Activated T-cell treated with anti-CD3 and anti-CD28 coated beads, Interleukin-2, amount 50 U/mL, for 72 hours (primary cell): ENCODE results near the gene ZNF763. TPM values are rescaled to one million over a fixed set of nuclear protein-coding genes. Genes with fewer than 3 reads are reported as not detected.
A peak's percentile ranks its signal among the peaks of the same experiment; 100 is the strongest.
"Not testable (repeated sequence)": the region's sequence is repeated elsewhere in the genome, so short reads cannot be mapped to it uniquely, and the experiment has no call there.

ENCODE experiments used
- ATAC-seq, 2 donors: fragments of 150-1000 bp; cut with Tn5 transposase; replicated peaks in 1 of 2; 2 replicates each; pipeline ENCODE4 v1.10.0; 2021; ENCODE audit warnings: moderate library complexity in 2 of 2, mild to moderate bottlenecking in 1 of 2
- DNase-seq, 2 donors: peaks; one replicate each; pipeline ENCODE4 v3.0.0; 2021 to 2022; ENCODE audit warnings: mixed read lengths in 1 of 2
- H3K27ac Mint-ChIP-seq: one replicate; pipeline ENCODE4 v1.8.0; 2022; ENCODE audit warnings: mild to moderate bottlenecking, moderate library complexity, mixed read lengths
- H3K27me3 Mint-ChIP-seq: one replicate; pipeline ENCODE4 v1.8.0; 2022; ENCODE audit warnings: low read depth, mixed read lengths
- H3K36me3 Mint-ChIP-seq, 2 donors: one replicate each; pipeline ENCODE4 v1.8.0; 2022; ENCODE audit warnings: mixed read lengths in 2 of 2, mild to moderate bottlenecking in 1 of 2; ENCODE audit not compliant: insufficient read depth in 2 of 2
- H3K4me1 Mint-ChIP-seq: one replicate; pipeline ENCODE4 v1.8.0; 2022; ENCODE audit warnings: low read depth, mixed read lengths
- H3K4me3 Mint-ChIP-seq, 2 donors: one replicate each; pipeline ENCODE4 v1.8.0; 2022; ENCODE audit warnings: mild to moderate bottlenecking in 2 of 2, mixed read lengths in 2 of 2, moderate library complexity in 2 of 2
- H3K9me3 Mint-ChIP-seq, 2 donors: one replicate each; pipeline ENCODE4 v1.8.0; 2022; ENCODE audit warnings: mixed read lengths in 2 of 2
- total RNA-seq, 2 donors: library from RNA; stranded (reverse); gene quantifications; one replicate each; pipeline ENCODE4 v1.2.3, GENCODE V29; 2022

ZNF763 gene
- total RNA-seq, 2 donors from 2014 or later: 1.3 to 2.4 TPM

- no peaks in the 10 kb centered on the region for H3K27me3 Mint-ChIP-seq
- DNase-seq (no peak), ATAC-seq (no peak)
- peaks cover 35 to 40% of the 10 kb centered on the region in 2 donors for H3K36me3 Mint-ChIP-seq
- no peak overlapping the region for H3K27ac Mint-ChIP-seq
- H3K4me3 Mint-ChIP-seq: no peak overlapping the region
- peaks cover 19 to 29% of the 10 kb centered on the region in 2 donors for H3K9me3 Mint-ChIP-seq
- peaks cover 11% of the 10 kb centered on the region for H3K4me1 Mint-ChIP-seq
These were observed 17.7 kb downstream of the ZNF763 start for GRCh38 chr19:11982526-11982925.

- Mint-ChIP-seq H3K4me3 (no peak overlapping the region), H3K27me3 (no peaks in the 10 kb centered on the region), H3K36me3 (peaks cover 15 to 17% of the 10 kb centered on the region in 2 donors), H3K4me1 (peaks cover 11% of the 10 kb centered on the region), H3K27ac (no peak overlapping the region), H3K9me3 (peaks cover 10 to 13% of the 10 kb centered on the region in 2 donors)
- ATAC-seq (no peak), DNase-seq (peak; percentile 18 to 32)
These were observed 20.1 kb downstream of the ZNF763 start for GRCh38 chr19:11984986-11985385.

DNA sequence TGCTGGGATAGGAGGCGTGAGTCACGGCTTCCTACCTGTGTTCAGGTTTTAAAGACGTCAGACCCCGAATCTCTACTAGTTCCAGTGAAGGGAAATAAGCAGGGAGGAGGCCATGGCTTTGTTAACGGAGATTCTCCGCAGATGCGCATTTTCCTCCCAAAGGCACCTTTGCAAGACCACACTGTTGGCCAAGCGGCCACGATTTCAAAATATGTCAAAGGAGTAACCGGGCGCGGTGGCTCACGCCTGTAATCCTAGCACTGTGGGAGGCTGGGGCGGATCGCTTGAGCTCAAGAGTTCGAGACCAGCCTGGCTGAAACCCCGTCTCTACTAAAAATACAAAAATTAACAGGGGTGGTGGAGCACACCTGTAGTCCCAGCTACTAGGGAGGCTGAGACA is 21.9 kb downstream of the ZNF763 start:
- H3K9me3 Mint-ChIP-seq: peaks cover 3 to 5% of the 10 kb centered on the region in 2 donors
- peak overlapping the region; percentile 92 to 98 for H3K4me3 Mint-ChIP-seq
- H3K36me3 Mint-ChIP-seq: peaks cover 7 to 12% of the 10 kb centered on the region in 2 donors
- H3K27ac Mint-ChIP-seq: no peak overlapping the region
- DNase-seq (no peak), ATAC-seq (no peak)
- H3K4me1 Mint-ChIP-seq: peaks cover 17% of the 10 kb centered on the region
- H3K27me3 Mint-ChIP-seq: no peaks in the 10 kb centered on the region

DNA sequence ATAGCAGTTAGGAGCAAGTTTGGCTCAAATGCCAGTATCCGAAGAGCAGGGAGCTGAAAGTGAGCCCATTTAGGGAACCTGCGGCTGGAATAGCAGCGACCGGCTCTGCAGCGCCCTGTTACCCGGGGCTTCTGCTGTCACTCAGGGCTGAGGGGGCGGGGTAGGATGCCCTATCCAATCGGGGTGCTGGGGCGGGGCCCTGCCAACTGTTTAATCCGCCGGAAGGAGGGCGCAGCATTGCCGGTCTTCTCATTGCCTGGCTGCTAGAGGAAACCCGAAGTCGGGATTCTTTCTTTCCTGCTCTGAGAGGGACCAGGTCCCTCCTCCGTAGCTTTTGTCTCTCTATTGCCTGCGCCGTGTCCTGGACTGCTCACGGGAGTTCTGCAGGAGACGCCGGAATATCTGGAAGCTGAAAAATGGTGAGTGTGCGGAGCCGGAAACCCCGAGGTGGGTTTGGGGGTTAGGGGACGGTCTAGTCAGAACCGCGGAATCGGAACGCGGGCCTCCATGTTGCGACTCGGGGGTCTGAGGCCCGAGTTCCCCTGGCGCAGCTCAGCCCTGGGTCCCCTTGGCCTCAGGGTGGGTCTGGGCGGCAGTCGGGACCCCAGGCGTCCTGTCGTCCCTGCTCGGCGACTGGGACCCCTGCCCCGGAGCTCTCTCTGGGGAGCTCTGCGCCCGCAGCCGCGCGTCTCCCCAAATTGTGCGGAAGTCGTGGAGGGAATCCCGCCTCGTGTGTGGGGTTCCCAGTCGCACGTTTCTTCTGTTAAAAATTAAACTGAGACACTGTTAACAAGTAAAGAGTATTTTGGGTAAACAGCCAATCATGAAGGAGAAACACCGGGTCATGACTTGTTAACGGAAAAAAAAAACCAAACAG is 22.8 kb downstream of the ZNF763 start:
- H3K4me3 Mint-ChIP-seq: peak overlapping the region; percentile 92 to 98
- ATAC-seq: peak; percentile 90 to 95
- H3K27ac Mint-ChIP-seq: peak overlapping the region; percentile 90
- peak; percentile 92 to 95 for DNase-seq
- peaks cover 0 to 4% of the 10 kb centered on the region in 2 donors for H3K9me3 Mint-ChIP-seq
- peaks cover 7 to 8% of the 10 kb centered on the region in 2 donors for H3K36me3 Mint-ChIP-seq
- no peaks in the 10 kb centered on the region for H3K27me3 Mint-ChIP-seq
- H3K4me1 Mint-ChIP-seq: peaks cover 25% of the 10 kb centered on the region

- Mint-ChIP-seq H3K4me1 (peaks cover 33% of the 10 kb centered on the region), H3K27ac (no peak overlapping the region), H3K27me3 (no peaks in the 10 kb centered on the region), H3K36me3 (peaks cover 4 to 8% of the 10 kb centered on the region in 2 donors), H3K4me3 (peak overlapping the region; percentile 92 to 98), H3K9me3 (peaks cover 0 to 1% of the 10 kb centered on the region in 2 donors)
- DNase-seq (no peak), ATAC-seq (no peak)
These were observed 24.2 kb downstream of the ZNF763 start for GRCh38 chr19:11989112-11989456.

GRCh38 chr19:11991921-11992320 is 27.1 kb downstream of the ZNF763 start:
- not testable (repeated sequence) for H3K9me3 Mint-ChIP-seq, H3K4me3 Mint-ChIP-seq, H3K27ac Mint-ChIP-seq, H3K27me3 Mint-ChIP-seq, ATAC-seq, H3K36me3 Mint-ChIP-seq, DNase-seq
- H3K4me1 Mint-ChIP-seq: peaks cover 40% of the 10 kb centered on the region

- Mint-ChIP-seq H3K4me1 (peaks cover 51% of the 10 kb centered on the region), H3K27me3 (no peaks in the 10 kb centered on the region), H3K4me3 (no peak overlapping the region), H3K27ac (no peak overlapping the region), H3K9me3 (peaks cover 0 to 2% of the 10 kb centered on the region in 2 donors), H3K36me3 (peaks cover 6 to 8% of the 10 kb centered on the region in 2 donors)
- no peak for ATAC-seq
- no peak for DNase-seq
These were observed 30.3 kb downstream of the ZNF763 start for GRCh38 chr19:11995174-11995573.

DNA sequence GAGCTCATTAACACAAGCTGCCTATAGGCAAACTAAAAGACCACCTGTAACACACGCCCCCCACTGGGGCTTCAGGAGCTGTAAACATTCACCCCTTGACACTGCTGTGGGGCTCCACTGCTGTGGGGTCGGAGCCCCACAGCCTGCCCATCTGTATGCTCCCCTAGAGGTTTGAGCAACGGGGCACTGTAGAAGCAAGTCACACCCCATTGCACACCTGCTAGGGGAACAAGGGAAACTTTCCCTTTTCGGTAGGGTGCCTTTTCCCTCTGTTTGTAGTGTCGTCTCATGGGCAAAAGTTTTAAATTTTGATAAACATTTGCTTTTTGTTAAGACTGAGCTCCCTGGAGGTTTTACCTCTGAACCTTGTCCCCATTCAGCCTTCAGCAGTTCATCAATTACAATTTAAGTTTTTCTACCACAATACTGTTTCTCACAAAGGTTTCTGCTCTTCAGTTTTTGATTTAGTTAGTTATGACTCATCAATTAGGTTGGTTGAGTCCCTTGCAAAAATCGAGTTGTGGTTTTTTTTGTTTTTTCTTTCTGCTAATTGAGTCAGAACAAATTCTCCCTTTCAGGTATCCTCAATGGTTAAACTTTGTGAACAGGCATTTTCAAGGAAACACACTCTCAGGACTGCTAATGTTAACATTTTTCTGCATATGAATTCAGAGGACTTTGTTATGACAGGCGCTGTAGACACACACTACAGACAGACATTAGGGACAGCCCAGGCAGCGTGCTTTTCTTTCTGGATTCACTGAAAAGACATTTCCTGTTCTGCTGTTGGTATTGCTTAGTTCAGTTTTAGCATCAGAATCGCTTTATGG is 35.5 kb downstream of the ZNF763 start:
- peaks cover 35% of the 10 kb centered on the region for H3K4me1 Mint-ChIP-seq
- DNase-seq: peak in 1 of 2 donors; percentile 25
- peak overlapping the region; percentile 28 for H3K27ac Mint-ChIP-seq
- peak overlapping the region; percentile 52 to 53 for H3K4me3 Mint-ChIP-seq
- H3K27me3 Mint-ChIP-seq: no peaks in the 10 kb centered on the region
- H3K9me3 Mint-ChIP-seq: peaks cover 0 to 2% of the 10 kb centered on the region in 2 donors
- ATAC-seq: peak; percentile 89 to 90
- peaks cover 8 to 21% of the 10 kb centered on the region in 2 donors for H3K36me3 Mint-ChIP-seq

GRCh38 chr19:12015015-12015752 is 50.3 kb downstream of the ZNF763 start:
- Mint-ChIP-seq H3K4me1 (no peaks in the 10 kb centered on the region), H3K9me3 (peaks cover 19 to 25% of the 10 kb centered on the region in 2 donors), H3K27me3 (no peaks in the 10 kb centered on the region), H3K27ac (no peak overlapping the region), H3K4me3 (no peak overlapping the region), H3K36me3 (peaks cover 36 to 70% of the 10 kb centered on the region in 2 donors)
- ATAC-seq: no peak
- no peak for DNase-seq

- Mint-ChIP-seq H3K36me3 (peaks cover 37 to 70% of the 10 kb centered on the region in 2 donors), H3K9me3 (peaks cover 19 to 25% of the 10 kb centered on the region in 2 donors), H3K4me3 (no peak overlapping the region), H3K4me1 (no peaks in the 10 kb centered on the region), H3K27me3 (no peaks in the 10 kb centered on the region), H3K27ac (no peak overlapping the region)
- ATAC-seq (no peak), DNase-seq (no peak)
These were observed 50.9 kb downstream of the ZNF763 start for GRCh38 chr19:12015753-12016116.
